ENCODE measurements around the gene EMILIN2.

Gene EMILIN2

GRCh38 chr18:2880473-2880872 is 33.7 kb downstream of the EMILIN2 start:
- TF ChIP-seq EZH2 (IDR thresholded peaks at IDR 0.05; ENCODE audit: borderline replicate concordance, low read length) (no peak), CTCF (IDR thresholded peaks at IDR 0.05; ENCODE audit: low read length) (no peak)
- Histone ChIP-seq H3K9ac (ENCODE audit: low read length) (no peak overlapping the region), H3K4me3 (ENCODE audit: low read depth, low read length, poor library complexity, severe bottlenecking) (no peak overlapping the region), H3F3A (ENCODE audit: insufficient read depth, low read length) (no peaks in the 10 kb centered on the region), H3K9me3 (ENCODE audit: low read length) (no peaks in the 10 kb centered on the region), H3K4me2 (ENCODE audit: low read length) (no peak overlapping the region), H3K79me2 (ENCODE audit: insufficient read depth, low read length) (no peaks in the 10 kb centered on the region), H3K27me3 (ENCODE audit: insufficient read depth, low read length) (no peaks in the 10 kb centered on the region), H3K9me2 (ENCODE audit: low read depth, low read length) (no peaks in the 10 kb centered on the region), H4K20me1 (ENCODE audit: insufficient read depth, low read length) (no peaks in the 10 kb centered on the region), H2AFZ (ENCODE audit: low read length) (no peak overlapping the region), H3K36me3 (ENCODE audit: insufficient read depth, low read length) (no peaks in the 10 kb centered on the region), H3K4me1 (ENCODE audit: insufficient read depth, low read length, severe bottlenecking) (peaks cover 41% of the 10 kb centered on the region), H3K27ac (ENCODE audit: low read depth, low read length, poor library complexity, severe bottlenecking) (no peak overlapping the region)

- Histone ChIP-seq H3K9me3 (ENCODE audit: low read length) (no peaks in the 10 kb centered on the region), H3K9ac (ENCODE audit: low read length) (peak overlapping the region; percentile 51; the same call in 1 of the 2 replicates), H3K79me2 (ENCODE audit: insufficient read depth, low read length) (no peaks in the 10 kb centered on the region), H2AFZ (ENCODE audit: low read length) (peak overlapping the region; percentile 93), H3K27ac (ENCODE audit: low read depth, low read length, poor library complexity, severe bottlenecking) (peak overlapping the region; percentile 90), H3K9me2 (ENCODE audit: low read depth, low read length) (no peaks in the 10 kb centered on the region), H3K4me3 (ENCODE audit: low read depth, low read length, poor library complexity, severe bottlenecking) (peak overlapping the region; percentile 46), H3K27me3 (ENCODE audit: insufficient read depth, low read length) (no peaks in the 10 kb centered on the region), H3K4me1 (ENCODE audit: insufficient read depth, low read length, severe bottlenecking) (peaks cover 41% of the 10 kb centered on the region), H3K4me2 (ENCODE audit: low read length) (peak overlapping the region; percentile 71), H3F3A (ENCODE audit: insufficient read depth, low read length) (no peaks in the 10 kb centered on the region), H3K36me3 (ENCODE audit: insufficient read depth, low read length) (no peaks in the 10 kb centered on the region), H4K20me1 (ENCODE audit: insufficient read depth, low read length) (no peaks in the 10 kb centered on the region)
- TF ChIP-seq CTCF (IDR thresholded peaks at IDR 0.05; ENCODE audit: low read length) (peak; percentile 11; the same call in 1 of the 2 replicates), EZH2 (IDR thresholded peaks at IDR 0.05; ENCODE audit: borderline replicate concordance, low read length) (no peak)
Observed at GRCh38 chr18:2881088-2881839, 34.5 kb downstream of the EMILIN2 start.

DNA sequence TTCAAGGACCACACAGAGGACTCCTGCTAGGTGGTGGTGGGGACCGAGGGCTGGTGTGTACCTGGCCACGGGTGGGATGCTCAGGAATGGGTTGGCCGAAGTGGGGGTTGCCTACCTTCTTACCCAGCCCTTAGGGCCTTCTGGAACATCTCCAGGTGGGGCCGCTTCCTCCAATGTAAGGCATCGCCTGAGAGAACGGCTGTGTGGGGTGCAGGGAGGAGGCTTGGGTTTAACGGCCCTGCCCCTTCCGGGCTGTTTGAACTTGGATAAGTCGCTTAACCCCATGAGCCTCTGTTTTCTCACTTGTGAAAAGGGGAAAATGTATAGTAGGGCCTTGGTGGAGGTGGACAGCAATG is 35.0 kb downstream of the EMILIN2 start:
- H3K9me2 ChIP-seq (ENCODE audit: low read depth, low read length) = no peaks in the 10 kb centered on the region
- no peaks in the 10 kb centered on the region for H3K36me3 ChIP-seq (ENCODE audit: insufficient read depth, low read length)
- H3K27me3 ChIP-seq (ENCODE audit: insufficient read depth, low read length) = no peaks in the 10 kb centered on the region
- H3K4me1 ChIP-seq (ENCODE audit: insufficient read depth, low read length, severe bottlenecking) = peaks cover 41% of the 10 kb centered on the region
- H3K4me3 ChIP-seq (ENCODE audit: low read depth, low read length, poor library complexity, severe bottlenecking) = peak overlapping the region; percentile 46
- no peaks in the 10 kb centered on the region for H4K20me1 ChIP-seq (ENCODE audit: insufficient read depth, low read length)
- H3K9ac ChIP-seq (ENCODE audit: low read length) = peak overlapping the region; percentile 51; the same call in 1 of the 2 replicates
- peak overlapping the region; percentile 90 for H3K27ac ChIP-seq (ENCODE audit: low read depth, low read length, poor library complexity, severe bottlenecking)
- H3K9me3 ChIP-seq (ENCODE audit: low read length) = no peaks in the 10 kb centered on the region
- TF ChIP-seq CTCF (IDR thresholded peaks at IDR 0.05; ENCODE audit: low read length) (no peak), EZH2 (IDR thresholded peaks at IDR 0.05; ENCODE audit: borderline replicate concordance, low read length) (no peak)
- no peaks in the 10 kb centered on the region for H3K79me2 ChIP-seq (ENCODE audit: insufficient read depth, low read length)
- H2AFZ ChIP-seq (ENCODE audit: low read length) = peak overlapping the region; percentile 93
- peak overlapping the region; percentile 71 for H3K4me2 ChIP-seq (ENCODE audit: low read length)
- H3F3A ChIP-seq (ENCODE audit: insufficient read depth, low read length) = no peaks in the 10 kb centered on the region

All from OCI-LY1 (cell line).